Endothelial cell of umbilical vein (primary cell): ENCODE measurements around the gene GPAT2. TPM values are rescaled to one million over a fixed set of nuclear protein-coding genes. Genes with fewer than 3 reads are reported as not detected.
A peak's percentile ranks its signal among the peaks of the same experiment; 100 is the strongest.
"Not testable (repeated sequence)": the region's sequence is repeated elsewhere in the genome, so short reads cannot be mapped to it uniquely, and the experiment has no call there.

Source experiments
- BruUV-seq: library from RNA; stranded (reverse); fragments of 400-500 nt; replicated peaks from 2 replicates; lab custom pipeline; 2021; lab: Mats Ljungman, UMichigan
- CTCF ChIA-PET: fragments of 300-600, 350-600 bp; sonication (Branson Sonifier 250); formaldehyde crosslinking; loops from one replicate; lab custom pipeline; 2021; ENCODE audit warnings: antibody characterized with exemption, inconsistent platforms; lab: Charles Lee
- POLR2A ChIA-PET: fragments of 300-600, 350-600 bp; sonication (Branson Sonifier 250); formaldehyde crosslinking; loops from one replicate; lab custom pipeline; 2021; ENCODE audit warnings: antibody characterized with exemption, inconsistent platforms; lab: Charles Lee
- DNase-seq: peaks from one replicate; pipeline ENCODE4 v3.0.0-alpha.2; 2011; ENCODE audit warnings: low read depth, low spot score
- FAIRE-seq: peaks from 2 replicates; lab custom pipeline; 2011; peaks lifted over from hg19 to GRCh38; lab: Jason Lieb, UNC
- H2AFZ ChIP-seq: 2 replicates; pipeline ENCODE4 v1.6.0; 2012; ENCODE audit warnings: low read depth, low read length, control low read depth, inconsistent platforms
- H3K27ac ChIP-seq: 2 replicates; pipeline ENCODE4 v1.5.1; 2011; ENCODE audit warnings: low read depth, mild to moderate bottlenecking, control low read depth, low read length, moderate library complexity; ENCODE audit not compliant: insufficient read depth
- H3K27me3 ChIP-seq, 2 experiments: 2 replicates each; pipeline versions ENCODE4 v1.6.0 to v1.6.1; 2011; ENCODE audit warnings: low read length in 2 of 2, mixed read lengths in 1 of 2; ENCODE audit not compliant: control insufficient read depth in 2 of 2, insufficient read depth in 2 of 2
- H3K36me3 ChIP-seq, 2 experiments: 2 replicates in 1 of 2; 3 replicates in 1 of 2; pipeline ENCODE4 v1.5.1; 2011; ENCODE audit warnings: low read length in 2 of 2, mild to moderate bottlenecking in 1 of 2, moderate library complexity in 1 of 2; ENCODE audit not compliant: control insufficient read depth in 2 of 2, insufficient read depth in 2 of 2; ENCODE audit errors: extremely low read depth in 1 of 2
- H3K4me1 ChIP-seq: 3 replicates; pipeline ENCODE4 v1.5.1; 2011; ENCODE audit warnings: mild to moderate bottlenecking, low read length; ENCODE audit not compliant: control insufficient read depth, insufficient read depth; ENCODE audit errors: extremely low read depth
- H3K4me2 ChIP-seq: 2 replicates; pipeline ENCODE4 v1.6.1; 2011; ENCODE audit warnings: low read length, control low read depth, mixed read lengths; ENCODE audit not compliant: insufficient read depth
- H3K4me3 ChIP-seq, 3 experiments: fragments of 200-600 bp in 1 of 3; sonication (generic), shearing (Covaris generic) in 1 of 3; replicated peaks in 1 of 3; 2 replicates each; pipeline ENCODE4 v1.5.1; 2011 to 2016; ENCODE audit warnings: control low read depth in 3 of 3, low read length in 3 of 3, mild to moderate bottlenecking in 2 of 3, inconsistent platforms in 1 of 3, low read depth in 1 of 3, moderate library complexity in 1 of 3; ENCODE audit not compliant: insufficient read depth in 1 of 3
- H3K79me2 ChIP-seq: 2 replicates; pipeline ENCODE4 v1.6.0; 2012; ENCODE audit warnings: low read length, inconsistent platforms; ENCODE audit not compliant: control insufficient read depth, insufficient read depth
- H3K9ac ChIP-seq: replicated peaks from 2 replicates; pipeline ENCODE3; 2011; ENCODE audit warnings: low read length, control low read depth; ENCODE audit not compliant: insufficient read depth; ENCODE audit errors: extremely low read depth
- H3K9me1 ChIP-seq: replicated peaks from 3 replicates; pipeline ENCODE4 v1.6.0; 2011; ENCODE audit warnings: mild to moderate bottlenecking, low read length; ENCODE audit not compliant: control insufficient read depth, insufficient read depth; ENCODE audit errors: extremely low read depth
- H3K9me3 ChIP-seq: replicated peaks from 2 replicates; pipeline ENCODE4 v1.5.1; 2012; ENCODE audit warnings: low read length, inconsistent platforms; ENCODE audit not compliant: control insufficient read depth, insufficient read depth
- H4K20me1 ChIP-seq: replicated peaks from 2 replicates; pipeline ENCODE3; 2011; ENCODE audit warnings: mild to moderate bottlenecking, low read length; ENCODE audit not compliant: control insufficient read depth, insufficient read depth; ENCODE audit errors: extremely low read depth
- dilution Hi-C: fragments of 300-500 bp; cut with MboI; formaldehyde crosslinking; loops from one replicate; pipeline ENCODE4 v1.15.0; 2019; ENCODE audit warnings: low sequenced_read_pairs; ENCODE audit not compliant: extremely low pct_ligation_motif_present
- intact Hi-C: fragments of 100-400 bp; cut with micrococcal nuclease; formaldehyde crosslinking; loops from one replicate; pipeline ENCODE4 v1.10.0; 2022
- polyA plus RNA-seq, 4 experiments: library from polyadenylated mRNA; depleted of rRNA in 3 of 4; stranded (reverse) in 3 of 4; unstranded in 1 of 4; fragments of >200 nt; gene quantifications; 2 replicates each; pipeline versions ENCODE4 v1.2.1 to v1.2.3, GENCODE V29; 2011 to 2012; ENCODE audit warnings: missing spikeins in 1 of 4
- total RNA-seq: library from RNA; stranded (reverse); gene quantifications from 2 replicates; pipeline ENCODE4 v1.2.3, GENCODE V29; 2021

Gene GPAT2
- total and polyA plus RNA-seq, 2 donors (not counting 3 experiments of a cell fraction or from before 2014, with no cell fraction given), result 6.6 to 10.3 TPM

- CTCF ChIA-PET, H3K4me2 ChIP-seq, BruUV-seq, H3K4me3 ChIP-seq, H3K27me3 ChIP-seq, H3K4me1 ChIP-seq, POLR2A ChIA-PET, H3K79me2 ChIP-seq, H4K20me1 ChIP-seq, H3K9me3 ChIP-seq, dilution Hi-C loops, intact Hi-C loops, H3K27ac ChIP-seq, FAIRE-seq, H3K9ac ChIP-seq, H3K36me3 ChIP-seq, H3K9me1 ChIP-seq, DNase-seq, H2AFZ ChIP-seq: not testable (repeated sequence)
Measured at GRCh38 chr2:96049049-96049916, 14.6 kb upstream of the GPAT2 start.

DNA sequence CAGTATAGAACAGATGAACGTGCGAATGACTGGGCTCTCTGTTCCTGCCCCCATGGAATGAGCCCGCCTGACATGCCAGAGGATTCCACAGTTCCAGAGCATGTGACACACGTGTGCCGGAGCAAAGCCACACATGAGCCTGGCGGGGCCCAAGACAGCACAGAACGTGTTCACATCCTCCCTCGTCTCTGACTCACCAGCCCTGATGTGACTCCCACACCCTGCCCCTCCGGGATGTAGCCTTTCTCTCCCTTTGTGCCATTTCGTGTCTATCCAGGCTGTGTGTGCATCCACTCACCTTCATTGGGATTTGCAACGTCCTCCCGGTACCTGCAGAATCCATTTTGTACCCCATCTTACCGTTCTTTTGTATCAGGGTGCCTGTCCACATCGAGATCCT lies 838 bp upstream of the GPAT2 start:
- H3K36me3 ChIP-seq, DNase-seq, H3K79me2 ChIP-seq, H2AFZ ChIP-seq, H3K4me2 ChIP-seq, H3K9me1 ChIP-seq, BruUV-seq, H3K9ac ChIP-seq, H3K4me3 ChIP-seq, intact Hi-C loops, H3K27me3 ChIP-seq, H3K27ac ChIP-seq, H3K9me3 ChIP-seq, H3K4me1 ChIP-seq, CTCF ChIA-PET, dilution Hi-C loops, POLR2A ChIA-PET, FAIRE-seq, H4K20me1 ChIP-seq: not testable (repeated sequence)

GRCh38 chr2:96033997-96034396 lies 719 bp downstream of the GPAT2 start:
- H3K9me3 ChIP-seq, H3K9me1 ChIP-seq, H2AFZ ChIP-seq, DNase-seq, BruUV-seq, H3K4me1 ChIP-seq, H3K79me2 ChIP-seq, intact Hi-C loops, H3K4me2 ChIP-seq, H3K4me3 ChIP-seq, CTCF ChIA-PET, dilution Hi-C loops, H3K36me3 ChIP-seq, H3K27ac ChIP-seq, H3K27me3 ChIP-seq, POLR2A ChIA-PET, H3K9ac ChIP-seq, H4K20me1 ChIP-seq: not testable (repeated sequence)
- peak; percentile 86 for FAIRE-seq

DNA sequence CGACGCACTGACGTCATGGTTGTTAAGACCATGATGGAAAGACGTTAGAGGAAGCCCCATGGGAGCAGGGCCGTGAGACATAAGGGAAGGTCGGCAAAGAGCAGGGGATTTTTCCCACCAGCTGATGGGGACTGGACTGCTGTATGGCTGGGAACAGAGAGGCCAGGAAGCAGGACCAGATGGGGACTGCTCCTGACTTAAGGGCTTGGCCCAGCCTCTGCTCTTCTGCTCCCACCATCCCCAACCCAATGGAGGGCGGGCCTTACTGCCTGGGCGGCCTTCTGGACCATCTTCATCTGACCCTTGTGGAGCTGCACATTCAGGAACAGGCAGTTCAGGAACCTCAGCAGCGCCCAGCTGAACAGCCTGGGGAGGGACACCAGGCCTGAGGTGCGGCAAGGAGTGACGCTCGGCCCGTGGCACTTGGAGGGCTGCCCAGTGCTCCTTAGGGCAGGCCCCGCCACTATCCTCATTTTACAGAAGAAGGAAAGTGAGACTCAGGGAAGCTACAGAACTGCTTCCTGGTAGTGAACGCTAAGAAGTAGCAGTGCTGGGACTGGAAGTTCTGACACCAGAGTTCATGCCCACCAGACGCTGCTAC lies 6.9 kb downstream of the GPAT2 start:
- BruUV-seq, FAIRE-seq, H3K27ac ChIP-seq, CTCF ChIA-PET, H3K9me3 ChIP-seq, H3K9me1 ChIP-seq, H3K4me2 ChIP-seq, intact Hi-C loops, POLR2A ChIA-PET, H4K20me1 ChIP-seq, H3K4me3 ChIP-seq, H2AFZ ChIP-seq, H3K4me1 ChIP-seq, H3K27me3 ChIP-seq, DNase-seq, dilution Hi-C loops, H3K36me3 ChIP-seq, H3K79me2 ChIP-seq, H3K9ac ChIP-seq: not testable (repeated sequence)
